NB4 (cell line): ENCODE data around the gene PTPN4.

Experiments
- CTCF ChIP-seq: IDR thresholded peaks from one replicate; pipeline ENCODE4 v1.5.1; 2012; ENCODE audit warnings: low read depth, low read length
- MYC ChIP-seq: IDR thresholded peaks from 2 replicates; pipeline ENCODE4 v1.6.1; 2011; ENCODE audit warnings: low read depth, low read length

GRCh38 chr2:119803101-119803500 is 43.4 kb downstream of the PTPN4 start:
- TF ChIP-seq CTCF, result no peak
- TF ChIP-seq MYC, result no peak
